ENCODE data around the gene TTN. TPM values are rescaled to one million over a fixed set of nuclear protein-coding genes. Genes with fewer than 3 reads are reported as not detected.

Gene TTN
- total RNA-seq, 1 experiment from 2014 or later = 0.05 TPM

- H3K36me3 ChIP-seq (ENCODE audit: control insufficient read depth in 1 of 2, insufficient read depth in 2 of 2, low read length in 2 of 2) = no peaks in the 10 kb centered on the region
- TF ChIP-seq YY1 (IDR thresholded peaks at IDR 0.05; ENCODE audit: extremely low read depth, insufficient replicate concordance, low read depth, low read length) = no peak
- no peak for TF ChIP-seq ZFX (IDR thresholded peaks at IDR 0.05)
- TF ChIP-seq ELF1 (IDR thresholded peaks at IDR 0.05; ENCODE audit: borderline replicate concordance, low read depth) = no peak
- TF ChIP-seq RAD21 (IDR thresholded peaks at IDR 0.05; ENCODE audit: low read depth) = no peak
- no peak overlapping the region for H3K27ac ChIP-seq (ENCODE audit: low read depth, low read length)
- H3K9me3 ChIP-seq (ENCODE audit: control insufficient read depth in 1 of 2, insufficient read depth in 1 of 2, low read depth in 1 of 2, low read length in 2 of 2) = no peaks in the 10 kb centered on the region
- no peak overlapping the region for H3K4me3 ChIP-seq (replicated peaks in 1 of 2; ENCODE audit: low read depth in 1 of 2, low read length in 2 of 2)
- ATAC-seq = no peak
- RAD21 ChIA-PET (ENCODE audit: low non-redundant PET in 1 of 2, low total read pairs in 2 of 2, uncharacterized antibody in 2 of 2, unreplicated experiment in 2 of 2) = no interaction called here
- H3K4me1 ChIP-seq (ENCODE audit: control insufficient read depth in 1 of 2, insufficient read depth in 2 of 2, low read length in 2 of 2) = no peaks in the 10 kb centered on the region
- intact Hi-C loops (cut with micrococcal nuclease) = no loop called here
- no TSS peak for BruUV-seq (replicated peaks)
- no peaks in the 10 kb centered on the region for H3K9me2 ChIP-seq (ENCODE audit: insufficient read depth)
- H3K4me2 ChIP-seq (ENCODE audit: low read length) = no peak overlapping the region
- CTCF ChIA-PET = no interaction called here
- no peaks in the 10 kb centered on the region for H3K79me2 ChIP-seq (ENCODE audit: insufficient read depth, low read length)
- H3K9ac ChIP-seq (ENCODE audit: low read length) = no peak overlapping the region
- no peak for DNase-seq (ENCODE audit: low read depth, low spot score)
- peaks cover 3% of the 10 kb centered on the region; the same call in 1 of the 2 replicates for H4K20me1 ChIP-seq (ENCODE audit: insufficient read depth)
- POLR2A ChIA-PET = no interaction called here
- H2AFZ ChIP-seq (ENCODE audit: low read depth, low read length, poor library complexity, severe bottlenecking) = no peak overlapping the region
- H3K27me3 ChIP-seq (ENCODE audit: insufficient read depth, low read length) = peaks cover 24% of the 10 kb centered on the region
Observed at GRCh38 chr2:178635897-178636296, 171.3 kb downstream of the TTN start.

- DNase-seq (ENCODE audit: low read depth, low spot score) (no peak), ATAC-seq (no peak)
- H3K4me3 ChIP-seq (replicated peaks in 1 of 2; ENCODE audit: low read depth in 1 of 2, low read length in 2 of 2) = no peak overlapping the region
- no peak overlapping the region for H2AFZ ChIP-seq (ENCODE audit: low read depth, low read length, poor library complexity, severe bottlenecking)
- TF ChIP-seq EGR1 (IDR thresholded peaks at IDR 0.05; ENCODE audit: low read depth) (no peak), POLR2A (IDR thresholded peaks at IDR 0.05; ENCODE audit: borderline replicate concordance, extremely low read depth, insufficient read depth, insufficient read length) (no peak), EZH2 (IDR thresholded peaks at IDR 0.05) (no peak), SIN3A (IDR thresholded peaks at IDR 0.05; ENCODE audit: low read depth) (no peak), CTCF (IDR thresholded peaks at IDR 0.05 in 2 of 3, conservative IDR thresholded peaks at IDR 0.05 in 1 of 3; ENCODE audit: borderline replicate concordance in 1 of 3, insufficient read depth in 1 of 3, low read depth in 2 of 3, low read length in 2 of 3) (no peak), ATF3 (IDR thresholded peaks at IDR 0.05) (no peak), SRF (IDR thresholded peaks at IDR 0.05; ENCODE audit: low read depth) (no peak), ZFX (IDR thresholded peaks at IDR 0.05) (no peak), ZBTB33 (IDR thresholded peaks at IDR 0.05; ENCODE audit: extremely low read depth, insufficient replicate concordance, low read length) (no peak), RAD21 (IDR thresholded peaks at IDR 0.05; ENCODE audit: low read depth) (no peak), SP1 (IDR thresholded peaks at IDR 0.05; ENCODE audit: low read depth) (no peak), CEBPB (IDR thresholded peaks at IDR 0.05; ENCODE audit: low read depth) (no peak), YY1 (IDR thresholded peaks at IDR 0.05; ENCODE audit: extremely low read depth, insufficient replicate concordance, low read depth, low read length) (no peak), EZH2phosphoT487 (IDR thresholded peaks at IDR 0.05; ENCODE audit: borderline replicate concordance) (no peak)
- peaks cover 38% of the 10 kb centered on the region for H3K27me3 ChIP-seq (ENCODE audit: insufficient read depth, low read length)
- H3K4me1 ChIP-seq (ENCODE audit: control insufficient read depth in 1 of 2, insufficient read depth in 2 of 2, low read length in 2 of 2) = no peaks in the 10 kb centered on the region
- H3K9me3 ChIP-seq (ENCODE audit: control insufficient read depth in 1 of 2, insufficient read depth in 1 of 2, low read depth in 1 of 2, low read length in 2 of 2) = no peaks in the 10 kb centered on the region
- H3K79me2 ChIP-seq (ENCODE audit: insufficient read depth, low read length) = no peaks in the 10 kb centered on the region
- H3K9ac ChIP-seq (ENCODE audit: low read length) = no peak overlapping the region
- no peaks in the 10 kb centered on the region for H3K36me3 ChIP-seq (ENCODE audit: control insufficient read depth in 1 of 2, insufficient read depth in 2 of 2, low read length in 2 of 2)
- no peaks in the 10 kb centered on the region for H3K9me2 ChIP-seq (ENCODE audit: insufficient read depth)
- H3K4me2 ChIP-seq (ENCODE audit: low read length) = no peak overlapping the region
- no TSS peak for BruUV-seq (replicated peaks)
- ChIA-PET CTCF (no interaction called here), RAD21 (ENCODE audit: low non-redundant PET in 1 of 2, low total read pairs in 2 of 2, uncharacterized antibody in 2 of 2, unreplicated experiment in 2 of 2) (no interaction called here), POLR2A (no interaction called here)
- no peak overlapping the region for H3K27ac ChIP-seq (ENCODE audit: low read depth, low read length)
- intact Hi-C loops (cut with micrococcal nuclease) = no loop called here
- H4K20me1 ChIP-seq (ENCODE audit: insufficient read depth) = peaks cover 3% of the 10 kb centered on the region; the same call in 1 of the 2 replicates
Observed at GRCh38 chr2:178632729-178633128, 174.5 kb downstream of the TTN start.

Data from HCT116 (cell line).